LNCAP (cell line): Measurements from ENCODE around the gene AEBP1.

Experiments used
- CTCF ChIP-seq: fragments of 450-650 bp; IDR thresholded peaks from 2 replicates; pipeline ENCODE4 v1.5.1; 2017; ENCODE audit warnings: mild to moderate bottlenecking

The AEBP1 gene

GRCh38 chr7:44064791-44065430, 39.2 kb upstream of the AEBP1 start:
- TF ChIP-seq CTCF: no peak

GRCh38 chr7:44065431-44066110, 38.6 kb upstream of the AEBP1 start, which contains the start of gene PGAM2:
Gene PGAM2, minus strand, starts transcription at chr7:44065567. Its CDS starts 38 bp downstream, at chr7:44065529.
- no peak for TF ChIP-seq CTCF

- TF ChIP-seq CTCF: no peak
Measured at GRCh38 chr7:44066111-44066460, 38.1 kb upstream of the AEBP1 start.

- no peak for TF ChIP-seq CTCF
Measured at GRCh38 chr7:44066494-44067063, 37.6 kb upstream of the AEBP1 start.

- no peak for TF ChIP-seq CTCF
Measured at GRCh38 chr7:44067064-44067951, 36.8 kb upstream of the AEBP1 start.

GRCh38 chr7:44068054-44068453, 36.1 kb upstream of the AEBP1 start:
- TF ChIP-seq CTCF: no peak

GRCh38 chr7:44071726-44072363, 32.3 kb upstream of the AEBP1 start:
- TF ChIP-seq CTCF: no peak
